IPS-NIHi11 (cell line): ENCODE results near the gene RMRP.

Experiments used
- DNase-seq: peaks from one replicate; pipeline ENCODE4 v3.0.0; 2012; ENCODE audit warnings: mixed read lengths, low spot score

Gene RMRP

GRCh38 chr9:35686222-35687203, 28.7 kb upstream of the RMRP start:
- no peak for DNase-seq

- DNase-seq, result no peak
Observed at GRCh38 chr9:35685506-35685905, 27.7 kb upstream of the RMRP start.

DNA sequence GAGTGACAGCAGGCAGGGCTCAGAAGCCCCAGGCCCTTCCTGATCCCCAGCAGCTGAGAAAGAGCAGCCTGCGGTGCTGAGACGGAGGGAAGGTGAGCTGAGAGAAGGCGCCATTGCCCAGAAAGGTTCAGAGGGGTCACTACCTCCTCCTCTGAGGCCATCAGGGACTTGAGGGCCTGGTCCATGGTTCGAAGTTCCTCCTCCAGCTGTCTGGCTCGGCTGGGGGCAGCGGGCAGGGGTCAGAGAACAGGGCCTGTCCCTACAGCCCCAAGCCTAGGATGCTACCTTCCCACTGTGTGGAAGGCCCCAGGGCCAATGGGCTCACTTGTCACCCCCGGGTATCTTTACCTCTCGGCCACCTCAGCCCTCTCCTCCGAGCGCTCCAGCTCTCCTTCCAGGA, 27.1 kb upstream of the RMRP start:
- DNase-seq, result no peak

DNA sequence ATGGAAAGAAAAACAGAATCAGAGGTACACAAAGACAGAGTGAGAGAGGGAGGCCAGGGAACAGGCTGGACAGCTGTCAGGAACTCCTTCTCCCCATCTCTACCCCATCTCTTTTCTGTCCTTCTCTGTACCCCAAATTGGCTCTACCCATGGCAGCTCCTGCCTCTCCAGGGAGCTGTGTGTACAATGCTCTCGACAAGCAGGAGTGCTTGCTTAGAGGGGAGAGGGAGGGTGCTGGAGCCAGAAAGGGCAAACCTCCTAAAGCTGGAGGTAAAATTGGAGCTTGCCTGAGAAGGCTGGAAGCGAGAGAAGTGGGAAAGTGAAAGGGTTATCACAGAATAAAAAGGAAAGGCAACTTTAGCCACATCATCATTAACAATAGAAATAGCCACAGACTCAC, 25.5 kb upstream of the RMRP start:
- no peak for DNase-seq

GRCh38 chr9:35682520-35683315, 24.9 kb upstream of the RMRP start:
- no peak for DNase-seq

DNA sequence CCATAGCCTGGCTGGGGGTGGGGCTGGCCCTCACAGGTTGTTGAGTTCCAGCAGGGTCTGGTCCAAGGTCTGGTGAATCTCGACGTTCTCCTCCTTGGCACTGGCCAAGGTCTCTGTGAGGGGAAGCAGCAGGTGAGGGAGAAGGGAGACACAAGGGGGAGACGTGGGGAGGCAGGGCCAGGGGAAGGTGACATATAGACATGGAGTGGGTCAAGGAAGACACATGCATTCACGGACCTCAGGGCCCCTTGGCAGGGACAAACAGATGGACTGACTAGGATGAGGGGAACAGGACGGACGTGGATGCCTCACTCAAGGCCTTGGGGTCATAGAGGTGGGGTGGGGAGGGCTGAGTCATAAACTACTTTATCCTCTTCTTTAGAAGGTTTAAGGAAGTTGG, 24.2 kb upstream of the RMRP start:
- no peak for DNase-seq

- no peak for DNase-seq
Observed at GRCh38 chr9:35681341-35682002, 23.7 kb upstream of the RMRP start.

DNA sequence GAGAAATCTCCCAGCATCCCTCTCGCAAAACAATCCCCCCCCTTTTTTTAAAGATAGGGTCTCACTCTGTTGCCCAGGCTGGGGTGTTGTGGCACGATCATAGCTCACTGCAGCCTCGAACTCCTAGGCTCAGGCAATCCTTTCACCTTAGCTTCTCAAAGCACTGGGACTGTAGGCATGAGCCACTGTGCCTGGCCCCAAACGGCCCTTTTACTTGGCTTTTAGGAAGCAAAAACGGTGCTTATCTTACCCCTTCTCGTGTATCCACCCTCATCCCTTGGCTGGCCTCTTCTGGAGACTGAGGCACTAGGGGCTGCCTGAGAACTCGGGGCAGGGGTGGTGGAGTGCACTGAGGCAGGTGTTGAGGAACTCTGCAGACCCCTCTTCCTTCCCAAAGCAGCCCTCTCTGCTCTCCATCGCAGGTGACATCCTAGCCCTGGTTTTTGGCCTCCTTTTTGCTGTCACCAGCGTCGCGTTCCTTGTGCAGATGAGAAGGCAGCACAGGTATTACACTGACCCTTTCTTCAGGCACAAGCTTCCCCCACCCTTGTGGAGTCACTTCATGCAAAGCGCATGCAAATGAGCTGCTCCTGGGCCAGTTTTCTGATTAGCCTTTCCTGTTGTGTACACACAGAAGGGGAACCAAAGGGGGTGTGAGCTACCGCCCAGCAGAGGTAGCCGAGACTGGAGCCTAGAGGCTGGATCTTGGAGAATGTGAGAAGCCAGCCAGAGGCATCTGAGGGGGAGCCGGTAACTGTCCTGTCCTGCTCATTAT, 22.7 kb upstream of the RMRP start:
- peak; percentile 58 for DNase-seq

- no peak for DNase-seq
Observed at GRCh38 chr9:35679766-35680330, 22.0 kb upstream of the RMRP start.

GRCh38 chr9:35679091-35679490, 21.3 kb upstream of the RMRP start:
- DNase-seq, result no peak

DNA sequence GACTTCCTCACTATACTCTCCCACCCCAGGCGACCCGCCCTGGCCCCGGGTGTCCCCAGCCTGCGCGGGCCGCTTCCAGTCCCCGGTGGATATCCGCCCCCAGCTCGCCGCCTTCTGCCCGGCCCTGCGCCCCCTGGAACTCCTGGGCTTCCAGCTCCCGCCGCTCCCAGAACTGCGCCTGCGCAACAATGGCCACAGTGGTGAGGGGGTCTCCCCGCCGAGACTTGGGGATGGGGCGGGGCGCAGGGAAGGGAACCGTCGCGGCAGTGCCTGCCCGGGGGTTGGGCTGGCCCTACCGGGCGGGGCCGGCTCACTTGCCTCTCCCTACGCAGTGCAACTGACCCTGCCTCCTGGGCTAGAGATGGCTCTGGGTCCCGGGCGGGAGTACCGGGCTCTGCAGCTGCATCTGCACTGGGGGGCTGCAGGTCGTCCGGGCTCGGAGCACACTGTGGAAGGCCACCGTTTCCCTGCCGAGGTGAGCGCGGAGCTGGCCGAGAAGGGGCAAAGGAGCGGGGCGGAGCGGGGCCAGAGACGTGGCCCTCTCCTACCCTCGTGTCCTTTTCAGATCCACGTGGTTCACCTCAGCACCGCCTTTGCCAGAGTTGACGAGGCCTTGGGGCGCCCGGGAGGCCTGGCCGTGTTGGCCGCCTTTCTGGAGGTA, 18.0 kb upstream of the RMRP start:
- DNase-seq, result peak; percentile 95

- no peak for DNase-seq
Observed at GRCh38 chr9:35675204-35675603, 17.4 kb upstream of the RMRP start.

- no peak for DNase-seq
Observed at GRCh38 chr9:35674025-35674361, 16.2 kb upstream of the RMRP start.

- no peak for DNase-seq
Observed at GRCh38 chr9:35673132-35674024, 15.6 kb upstream of the RMRP start, which contains the start of gene CA9. TSS of gene CA9 (plus strand) at chr9:35673928. CDS start at chr9:35673960, 32 bp downstream.

- DNase-seq, result no peak
Observed at GRCh38 chr9:35669331-35670145, 11.7 kb upstream of the RMRP start.

GRCh38 chr9:35667939-35668338, 10.1 kb upstream of the RMRP start:
- DNase-seq, result no peak

DNA sequence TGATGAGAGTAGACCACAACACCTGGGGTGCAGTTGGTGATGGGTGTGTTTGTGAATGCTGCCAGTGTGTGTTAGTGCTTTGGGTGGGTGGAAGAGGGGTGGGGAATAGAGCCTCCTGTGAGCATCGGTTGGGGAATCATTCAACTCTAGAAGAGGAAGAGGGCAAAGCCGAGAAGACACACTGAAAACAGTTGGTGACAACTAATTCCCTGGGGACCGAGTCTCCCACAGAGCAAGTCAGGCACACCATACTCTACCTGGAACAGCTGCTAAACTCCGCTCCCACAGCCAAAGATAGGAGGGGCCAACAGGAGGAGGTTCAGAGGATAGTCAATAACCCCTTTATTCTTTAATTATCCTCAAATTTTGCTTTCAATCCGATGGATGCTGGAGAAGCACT, 8.7 kb upstream of the RMRP start:
- no peak for DNase-seq

DNA sequence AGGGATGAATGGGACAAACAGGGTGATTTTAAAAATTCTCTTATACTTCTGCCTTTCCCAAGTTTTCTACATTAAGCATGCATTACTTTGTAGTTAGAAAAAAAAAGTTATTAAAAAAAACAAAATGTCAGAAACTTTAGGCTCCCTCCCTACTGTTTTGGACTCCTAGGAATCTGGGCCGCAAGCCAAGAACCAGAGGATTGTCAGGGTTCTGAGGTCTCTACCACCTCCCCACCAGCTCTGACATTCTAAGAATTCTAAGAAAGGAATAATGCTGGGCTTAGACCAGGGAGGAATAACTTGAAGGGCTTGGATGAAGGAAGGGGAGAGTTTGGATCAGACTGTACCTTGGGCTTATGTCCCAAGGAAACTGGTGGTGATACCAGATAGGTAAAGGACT, 8.2 kb upstream of the RMRP start:
- no peak for DNase-seq

DNA sequence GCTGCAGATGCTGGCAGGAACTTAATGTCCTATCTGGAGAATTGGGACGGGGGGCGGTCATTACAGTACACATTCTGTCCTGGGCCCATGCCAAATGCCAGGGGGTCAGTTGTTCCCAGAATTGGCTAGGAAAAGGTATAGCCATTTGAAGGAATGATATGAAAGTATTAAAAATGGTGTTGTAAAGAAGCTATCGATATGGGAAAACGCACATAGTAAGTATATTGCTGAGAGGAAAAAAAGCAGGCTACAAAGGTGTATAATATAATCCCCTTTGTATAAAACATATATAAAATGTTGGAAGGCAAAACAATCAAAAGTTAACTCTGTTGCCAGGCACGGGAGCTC, 7.6 kb upstream of the RMRP start:
- DNase-seq, result no peak
